Measurements from ENCODE around the gene MYEF2. TPM values are rescaled to one million over a fixed set of nuclear protein-coding genes. Genes with fewer than 3 reads are reported as not detected.

Gene MYEF2, protein sequence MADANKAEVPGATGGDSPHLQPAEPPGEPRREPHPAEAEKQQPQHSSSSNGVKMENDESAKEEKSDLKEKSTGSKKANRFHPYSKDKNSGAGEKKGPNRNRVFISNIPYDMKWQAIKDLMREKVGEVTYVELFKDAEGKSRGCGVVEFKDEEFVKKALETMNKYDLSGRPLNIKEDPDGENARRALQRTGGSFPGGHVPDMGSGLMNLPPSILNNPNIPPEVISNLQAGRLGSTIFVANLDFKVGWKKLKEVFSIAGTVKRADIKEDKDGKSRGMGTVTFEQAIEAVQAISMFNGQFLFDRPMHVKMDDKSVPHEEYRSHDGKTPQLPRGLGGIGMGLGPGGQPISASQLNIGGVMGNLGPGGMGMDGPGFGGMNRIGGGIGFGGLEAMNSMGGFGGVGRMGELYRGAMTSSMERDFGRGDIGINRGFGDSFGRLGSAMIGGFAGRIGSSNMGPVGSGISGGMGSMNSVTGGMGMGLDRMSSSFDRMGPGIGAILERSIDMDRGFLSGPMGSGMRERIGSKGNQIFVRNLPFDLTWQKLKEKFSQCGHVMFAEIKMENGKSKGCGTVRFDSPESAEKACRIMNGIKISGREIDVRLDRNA
- total RNA-seq (2012; rRNA removed): 0.51 and 1.1 TPM in 2 replicates

DNA sequence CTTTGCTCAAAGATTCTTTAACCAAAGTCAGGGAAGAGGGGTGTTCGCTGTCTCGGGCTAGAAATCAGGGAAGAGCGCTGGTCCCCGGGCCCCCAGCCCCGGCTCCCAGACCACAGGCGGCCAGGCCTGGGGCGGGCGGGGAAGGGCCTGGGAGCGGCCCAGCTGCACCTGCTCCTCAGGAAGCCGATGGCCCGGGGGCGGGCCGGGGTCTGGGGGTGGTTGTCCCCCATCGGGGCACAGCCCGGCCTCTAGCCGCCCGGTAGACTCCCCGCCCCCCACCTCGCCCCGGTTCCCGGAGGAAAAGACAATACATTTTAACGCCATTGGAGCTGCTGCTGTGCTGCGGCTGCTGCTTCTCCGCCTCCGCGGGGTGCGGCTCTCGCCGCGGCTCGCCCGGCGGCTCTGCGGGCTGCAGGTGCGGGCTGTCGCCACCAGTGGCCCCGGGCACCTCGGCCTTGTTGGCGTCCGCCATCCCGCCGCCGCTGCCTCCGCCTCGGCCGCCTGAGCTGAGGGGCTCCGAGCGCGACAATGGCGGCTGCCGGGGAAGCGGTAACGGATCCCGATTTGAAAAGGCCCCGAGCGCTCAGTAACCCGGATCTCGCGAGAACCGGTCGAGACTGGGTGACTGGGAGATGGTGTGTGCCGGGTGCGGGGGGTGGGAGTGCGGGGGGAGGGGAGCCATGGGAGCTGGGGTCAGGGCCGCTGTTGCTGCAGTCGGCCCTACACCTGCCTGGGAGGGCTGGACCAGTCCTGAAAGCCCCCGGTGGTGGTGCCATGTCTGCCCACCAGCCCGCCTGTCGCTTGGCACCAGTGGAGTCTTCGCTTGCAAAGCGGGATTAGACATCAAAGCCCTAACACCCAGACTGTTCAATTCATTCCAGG is at the start of gene MYEF2:
MYEF2 (minus strand) TSS at position 530 of the 882 bp plus-strand sequence; CDS start at position 472, 58 bp downstream.
- peaks cover 7% of the 10 kb centered on the region for H3K27me3 ChIP-seq (ENCODE audit: control insufficient read depth, insufficient read depth, low read length)

DNA sequence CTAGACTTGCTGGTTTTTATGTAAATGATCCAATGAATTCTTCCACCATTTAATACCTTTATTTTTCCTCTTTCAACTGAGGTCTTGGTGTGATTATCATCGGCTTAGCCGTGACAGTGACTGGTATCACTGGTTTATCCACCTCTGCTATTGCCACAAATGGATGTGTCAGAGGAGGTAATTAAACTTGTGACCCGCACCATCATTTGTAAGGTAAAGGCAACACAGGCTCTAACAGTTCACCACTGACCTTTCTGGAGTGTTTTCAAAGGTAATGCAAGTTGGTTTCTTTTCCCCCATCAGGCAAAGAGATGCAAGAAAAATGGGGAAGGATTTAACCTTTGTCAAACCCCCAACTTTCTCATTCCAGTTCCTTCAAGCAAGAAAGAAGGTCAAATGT is 47.7 kb upstream of the MYEF2 start:
- no peak overlapping the region for H3K4me2 ChIP-seq (ENCODE audit: low read length)
- no peaks in the 10 kb centered on the region for H3K4me1 ChIP-seq (ENCODE audit: control insufficient read depth, insufficient read depth, low read length)
- H3K9ac ChIP-seq (ENCODE audit: low read depth, low read length): no peak overlapping the region
- no peak overlapping the region for H3K4me3 ChIP-seq (ENCODE audit: low read length)
- H3K27me3 ChIP-seq (ENCODE audit: control insufficient read depth, insufficient read depth, low read length): peaks cover 26% of the 10 kb centered on the region
- no peaks in the 10 kb centered on the region for H3K36me3 ChIP-seq (ENCODE audit: insufficient read depth, low read length)
- H3K9me3 ChIP-seq (replicated peaks; ENCODE audit: low read length): no peaks in the 10 kb centered on the region

More for the DNA sequence above, at the start of gene MYEF2:
- H3K9me3 ChIP-seq (replicated peaks; ENCODE audit: low read length): no peaks in the 10 kb centered on the region
- peak within 1 kb of the TSS; percentile 82 for H3K9ac ChIP-seq (ENCODE audit: low read depth, low read length)
- no peaks in the 10 kb centered on the region for H3K36me3 ChIP-seq (ENCODE audit: insufficient read depth, low read length)
- H3K4me3 ChIP-seq (ENCODE audit: low read length): peak within 1 kb of the TSS; percentile 90
- no peaks in the 10 kb centered on the region for H3K4me1 ChIP-seq (ENCODE audit: control insufficient read depth, insufficient read depth, low read length)
- peak within 1 kb of the TSS; percentile 96 for H3K4me2 ChIP-seq (ENCODE audit: low read length)

DNA sequence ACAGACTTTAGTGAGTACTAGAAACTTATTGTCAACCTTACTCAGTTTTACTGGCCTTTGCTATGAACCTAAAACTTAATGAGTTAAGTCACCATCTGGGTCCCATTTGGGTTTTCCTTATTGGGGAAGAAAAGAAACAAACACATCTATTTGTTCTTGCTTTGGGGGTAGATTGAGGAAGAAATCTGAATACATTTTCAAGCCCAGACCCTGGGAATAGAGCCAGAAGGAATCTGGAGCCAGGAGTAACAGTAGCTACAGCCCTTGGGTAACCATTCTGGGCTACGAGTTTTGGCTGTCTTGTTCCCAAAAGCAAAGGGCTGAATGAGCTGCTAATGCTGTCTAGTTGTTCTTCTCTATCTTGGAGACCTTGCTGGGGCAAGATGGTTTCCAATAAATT is 44.5 kb upstream of the MYEF2 start:
- Histone ChIP-seq H3K9me3 (replicated peaks; ENCODE audit: low read length) (no peaks in the 10 kb centered on the region), H3K4me1 (ENCODE audit: control insufficient read depth, insufficient read depth, low read length) (no peaks in the 10 kb centered on the region), H3K9ac (ENCODE audit: low read depth, low read length) (no peak overlapping the region), H3K4me3 (ENCODE audit: low read length) (no peak overlapping the region), H3K36me3 (ENCODE audit: insufficient read depth, low read length) (no peaks in the 10 kb centered on the region), H3K27me3 (ENCODE audit: control insufficient read depth, insufficient read depth, low read length) (peaks cover 26% of the 10 kb centered on the region), H3K4me2 (ENCODE audit: low read length) (no peak overlapping the region)

DNA sequence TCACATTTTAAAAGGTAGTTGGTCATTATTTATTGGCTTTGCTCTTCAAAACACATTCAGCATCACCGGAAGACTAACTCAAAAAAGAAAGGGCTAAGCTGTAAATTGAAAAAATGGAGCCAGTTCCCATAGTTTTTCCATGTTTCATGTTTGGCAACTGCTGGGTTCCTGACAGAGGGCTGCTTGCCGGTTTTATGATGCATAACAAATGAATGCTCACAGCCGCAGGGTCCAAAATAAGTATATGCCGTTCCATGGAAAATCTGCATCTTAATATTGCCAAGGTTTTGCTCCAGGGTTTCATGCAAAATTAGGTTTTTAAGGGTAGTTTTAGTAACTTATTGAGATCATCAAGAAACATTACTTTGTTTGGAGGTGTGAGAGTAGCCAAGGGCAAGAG is 43.8 kb upstream of the MYEF2 start:
- no peak overlapping the region for H3K9ac ChIP-seq (ENCODE audit: low read depth, low read length)
- H3K4me1 ChIP-seq (ENCODE audit: control insufficient read depth, insufficient read depth, low read length): no peaks in the 10 kb centered on the region
- H3K4me3 ChIP-seq (ENCODE audit: low read length): no peak overlapping the region
- H3K9me3 ChIP-seq (replicated peaks; ENCODE audit: low read length): no peaks in the 10 kb centered on the region
- peaks cover 26% of the 10 kb centered on the region for H3K27me3 ChIP-seq (ENCODE audit: control insufficient read depth, insufficient read depth, low read length)
- H3K4me2 ChIP-seq (ENCODE audit: low read length): no peak overlapping the region
- H3K36me3 ChIP-seq (ENCODE audit: insufficient read depth, low read length): no peaks in the 10 kb centered on the region

GRCh38 chr15:48221261-48221660 is 43.2 kb upstream of the MYEF2 start:
- no peak overlapping the region for H3K4me2 ChIP-seq (ENCODE audit: low read length)
- H3K4me3 ChIP-seq (ENCODE audit: low read length): no peak overlapping the region
- H3K9ac ChIP-seq (ENCODE audit: low read depth, low read length): no peak overlapping the region
- no peaks in the 10 kb centered on the region for H3K9me3 ChIP-seq (replicated peaks; ENCODE audit: low read length)
- H3K36me3 ChIP-seq (ENCODE audit: insufficient read depth, low read length): no peaks in the 10 kb centered on the region
- H3K4me1 ChIP-seq (ENCODE audit: control insufficient read depth, insufficient read depth, low read length): no peaks in the 10 kb centered on the region
- H3K27me3 ChIP-seq (ENCODE audit: control insufficient read depth, insufficient read depth, low read length): peaks cover 23% of the 10 kb centered on the region

GRCh38 chr15:48205981-48206380 is 27.9 kb upstream of the MYEF2 start, which contains the start of gene SLC12A1:
Gene SLC12A1, plus strand, starts transcription at chr15:48206302. Its CDS starts 1,418 bp downstream, at chr15:48207720.
- peaks cover 11% of the 10 kb centered on the region for H3K27me3 ChIP-seq (ENCODE audit: control insufficient read depth, insufficient read depth, low read length)
- H3K9me3 ChIP-seq (replicated peaks; ENCODE audit: low read length): no peaks in the 10 kb centered on the region
- H3K4me2 ChIP-seq (ENCODE audit: low read length): no peak within 1 kb of the TSS
- no peaks in the 10 kb centered on the region for H3K4me1 ChIP-seq (ENCODE audit: control insufficient read depth, insufficient read depth, low read length)
- no peak within 1 kb of the TSS for H3K9ac ChIP-seq (ENCODE audit: low read depth, low read length)
- no peaks in the 10 kb centered on the region for H3K36me3 ChIP-seq (ENCODE audit: insufficient read depth, low read length)
- no peak within 1 kb of the TSS for H3K4me3 ChIP-seq (ENCODE audit: low read length)

DNA sequence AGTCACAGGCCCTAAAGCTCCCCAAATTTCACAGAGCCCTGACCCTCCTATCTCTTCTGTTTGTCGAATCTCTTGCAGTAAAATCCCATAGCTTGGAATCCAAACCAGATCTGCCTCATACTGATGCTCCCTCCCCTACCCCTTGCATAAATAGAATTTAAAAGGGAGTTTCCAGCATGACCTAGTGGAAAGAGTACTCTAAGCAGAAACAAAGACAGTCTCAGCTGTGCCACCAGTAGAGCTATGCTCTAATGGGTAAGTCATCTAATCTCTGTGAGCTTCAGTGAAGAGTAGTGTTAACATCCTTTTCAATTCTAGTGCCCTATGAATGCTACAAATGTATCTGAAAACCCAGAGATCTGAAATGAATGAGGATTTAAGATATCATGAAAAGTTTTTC is 24.0 kb upstream of the MYEF2 start:
- Histone ChIP-seq H3K9me3 (replicated peaks; ENCODE audit: low read length) (no peaks in the 10 kb centered on the region), H3K27me3 (ENCODE audit: control insufficient read depth, insufficient read depth, low read length) (peaks cover 19% of the 10 kb centered on the region)

DNA sequence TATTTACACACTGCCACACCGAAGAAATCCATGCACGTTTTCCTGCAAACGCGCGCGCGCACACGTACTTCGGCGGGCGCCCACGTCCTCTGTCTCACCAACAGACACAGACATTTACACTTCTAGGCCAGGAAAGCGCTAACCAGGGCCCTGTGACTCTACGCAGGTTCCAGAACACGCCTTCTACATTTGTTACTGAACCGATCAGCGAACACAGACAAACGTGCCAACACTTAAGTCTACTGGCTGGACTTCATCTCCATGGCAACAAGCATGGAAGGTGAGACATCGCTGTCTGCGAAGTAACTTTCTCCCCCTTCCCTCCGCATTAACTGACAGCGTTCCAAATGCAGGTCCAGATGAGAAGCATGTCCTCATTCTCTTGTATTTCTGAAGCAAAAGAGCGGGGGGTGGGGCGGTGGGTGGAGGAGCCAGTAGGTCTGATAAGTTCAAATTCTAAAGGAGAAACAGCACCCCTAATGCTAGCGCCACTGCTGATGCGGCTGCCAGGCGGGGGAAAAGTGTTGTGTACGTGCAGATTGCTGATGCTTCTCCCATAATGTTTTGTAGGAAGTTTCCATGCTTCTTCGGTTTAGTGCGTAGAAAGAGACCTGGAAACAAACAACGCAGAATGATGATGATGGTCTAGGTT is 13.6 kb upstream of the MYEF2 start, which contains the start of gene CTXN2:
CTXN2 (plus strand) TSS at position 92 of the 652 bp plus-strand sequence. CDS start 9,636 bp downstream, outside the sequence.
- H3K4me3 ChIP-seq (ENCODE audit: low read length): no peak within 1 kb of the TSS
- no peaks in the 10 kb centered on the region for H3K36me3 ChIP-seq (ENCODE audit: insufficient read depth, low read length)
- H3K9me3 ChIP-seq (replicated peaks; ENCODE audit: low read length): no peaks in the 10 kb centered on the region
- H3K27me3 ChIP-seq (ENCODE audit: control insufficient read depth, insufficient read depth, low read length): peaks cover 10% of the 10 kb centered on the region
- no peak within 1 kb of the TSS for H3K9ac ChIP-seq (ENCODE audit: low read depth, low read length)
- no peaks in the 10 kb centered on the region for H3K4me1 ChIP-seq (ENCODE audit: control insufficient read depth, insufficient read depth, low read length)
- H3K4me2 ChIP-seq (ENCODE audit: low read length): peak within 1 kb of the TSS; percentile 54

More for the DNA sequence above, 24.0 kb upstream of the MYEF2 start:
- Histone ChIP-seq H3K4me2 (ENCODE audit: low read length) (no peak overlapping the region), H3K9ac (ENCODE audit: low read depth, low read length) (no peak overlapping the region), H3K4me3 (ENCODE audit: low read length) (no peak overlapping the region), H3K4me1 (ENCODE audit: control insufficient read depth, insufficient read depth, low read length) (no peaks in the 10 kb centered on the region), H3K36me3 (ENCODE audit: insufficient read depth, low read length) (no peaks in the 10 kb centered on the region)

- H3K27me3 ChIP-seq (ENCODE audit: control insufficient read depth, insufficient read depth, low read length): peaks cover 12% of the 10 kb centered on the region
- H3K9ac ChIP-seq (ENCODE audit: low read depth, low read length): no peak overlapping the region
- no peaks in the 10 kb centered on the region for H3K36me3 ChIP-seq (ENCODE audit: insufficient read depth, low read length)
- peak overlapping the region; percentile 54 for H3K4me2 ChIP-seq (ENCODE audit: low read length)
- H3K4me1 ChIP-seq (ENCODE audit: control insufficient read depth, insufficient read depth, low read length): no peaks in the 10 kb centered on the region
- H3K4me3 ChIP-seq (ENCODE audit: low read length): no peak overlapping the region
- no peaks in the 10 kb centered on the region for H3K9me3 ChIP-seq (replicated peaks; ENCODE audit: low read length)
These were observed 13.0 kb upstream of the MYEF2 start for GRCh38 chr15:48190932-48191573.

- Histone ChIP-seq H3K4me3 (ENCODE audit: low read length) (no peak overlapping the region), H3K4me1 (ENCODE audit: control insufficient read depth, insufficient read depth, low read length) (no peaks in the 10 kb centered on the region), H3K36me3 (ENCODE audit: insufficient read depth, low read length) (no peaks in the 10 kb centered on the region), H3K27me3 (ENCODE audit: control insufficient read depth, insufficient read depth, low read length) (peaks cover 19% of the 10 kb centered on the region), H3K9me3 (replicated peaks; ENCODE audit: low read length) (no peaks in the 10 kb centered on the region), H3K4me2 (ENCODE audit: low read length) (no peak overlapping the region), H3K9ac (ENCODE audit: low read depth, low read length) (no peak overlapping the region)
These were observed 8.2 kb upstream of the MYEF2 start for GRCh38 chr15:48186271-48186670.
